ENCODE results near the gene PXYLP1.
"Not testable (repeated sequence)": the region's sequence is repeated elsewhere in the genome, so short reads cannot be mapped to it uniquely, and the experiment has no call there.

Gene PXYLP1, protein sequence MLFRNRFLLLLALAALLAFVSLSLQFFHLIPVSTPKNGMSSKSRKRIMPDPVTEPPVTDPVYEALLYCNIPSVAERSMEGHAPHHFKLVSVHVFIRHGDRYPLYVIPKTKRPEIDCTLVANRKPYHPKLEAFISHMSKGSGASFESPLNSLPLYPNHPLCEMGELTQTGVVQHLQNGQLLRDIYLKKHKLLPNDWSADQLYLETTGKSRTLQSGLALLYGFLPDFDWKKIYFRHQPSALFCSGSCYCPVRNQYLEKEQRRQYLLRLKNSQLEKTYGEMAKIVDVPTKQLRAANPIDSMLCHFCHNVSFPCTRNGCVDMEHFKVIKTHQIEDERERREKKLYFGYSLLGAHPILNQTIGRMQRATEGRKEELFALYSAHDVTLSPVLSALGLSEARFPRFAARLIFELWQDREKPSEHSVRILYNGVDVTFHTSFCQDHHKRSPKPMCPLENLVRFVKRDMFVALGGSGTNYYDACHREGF

GRCh38 chr3:141231101-141231951 lies at the start of gene PXYLP1:
Gene PXYLP1, plus strand, starts transcription at chr3:141231825. Its CDS starts 28,351 bp downstream, at chr3:141260176.
- peak; percentile 82 to 88 (median 84) for DNase-seq (ENCODE audit: low read depth in 3 of 3)

DNA sequence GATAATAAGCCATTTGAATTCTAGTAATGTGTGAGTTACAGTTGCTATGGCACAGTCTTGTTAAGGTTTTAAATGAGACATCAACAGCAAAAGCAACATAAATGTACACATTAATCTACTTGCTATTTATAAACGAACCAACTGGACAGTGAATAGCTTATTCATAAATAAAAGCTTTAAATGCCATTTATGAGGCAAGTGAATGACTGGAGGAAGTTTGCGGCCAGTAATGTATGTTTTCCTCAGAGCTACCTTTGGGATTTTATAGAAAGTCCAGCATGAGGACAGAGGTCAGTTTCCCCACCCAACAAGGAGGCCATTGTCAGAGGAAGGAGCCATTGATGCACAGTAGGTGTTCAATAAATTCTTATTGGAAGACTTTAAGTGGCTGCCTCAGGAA lies 48.0 kb upstream of the PXYLP1 start:
- no peak for DNase-seq (ENCODE audit: low read depth in 3 of 3)

DNA sequence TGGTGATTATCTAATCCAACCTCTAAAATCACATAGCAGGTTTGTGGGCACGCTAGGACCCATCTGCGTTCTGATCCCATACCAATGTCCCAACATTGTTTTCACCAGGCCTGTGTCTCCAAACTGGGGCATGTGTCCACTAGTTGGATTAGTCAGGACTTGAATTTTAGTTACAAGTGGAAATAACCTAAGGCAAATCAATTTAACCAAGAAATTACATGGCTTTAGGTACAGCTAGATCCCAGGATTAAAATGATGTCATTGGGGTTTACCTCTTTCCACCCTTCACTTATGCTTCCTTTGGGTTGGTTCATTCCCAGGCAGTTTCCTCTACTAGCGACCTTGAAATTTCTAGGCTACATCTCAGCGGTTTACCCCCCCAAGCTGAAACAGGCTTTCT lies 47.2 kb upstream of the PXYLP1 start:
- DNase-seq (ENCODE audit: low read depth in 3 of 3), result no peak

GRCh38 chr3:141191097-141191749 lies 40.4 kb upstream of the PXYLP1 start:
- no peak for DNase-seq (ENCODE audit: low read depth in 3 of 3)

GRCh38 chr3:141192345-141192744 lies 39.3 kb upstream of the PXYLP1 start:
- peak; percentile 92 to 97 (median 96) for DNase-seq (ENCODE audit: low read depth in 3 of 3)

GRCh38 chr3:141193066-141193830 lies 38.4 kb upstream of the PXYLP1 start:
- no peak for DNase-seq (ENCODE audit: low read depth in 3 of 3)

DNA sequence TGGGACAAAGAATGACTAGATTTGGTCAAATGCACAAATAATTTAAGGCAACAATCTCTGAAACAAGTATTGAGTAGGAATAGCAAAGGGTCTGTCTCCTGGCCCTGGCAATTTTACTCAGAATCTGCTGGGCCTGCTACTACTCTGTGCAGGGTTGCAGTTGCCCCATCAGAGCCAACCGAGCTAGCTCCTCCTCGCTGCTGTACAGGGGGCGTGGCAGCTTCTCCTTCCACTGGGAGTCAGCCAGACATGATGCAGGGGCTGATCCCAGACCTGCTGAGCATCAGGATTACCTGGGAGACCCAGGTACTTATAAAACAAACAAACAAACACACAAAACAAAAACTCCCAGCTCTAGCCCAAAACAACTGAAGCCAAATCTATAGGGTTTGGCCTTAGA lies 30.5 kb upstream of the PXYLP1 start:
- no peak for DNase-seq (ENCODE audit: low read depth in 3 of 3)

- DNase-seq (ENCODE audit: low read depth in 3 of 3), result no peak
Measured at GRCh38 chr3:141202682-141203081, 28.9 kb upstream of the PXYLP1 start.

DNA sequence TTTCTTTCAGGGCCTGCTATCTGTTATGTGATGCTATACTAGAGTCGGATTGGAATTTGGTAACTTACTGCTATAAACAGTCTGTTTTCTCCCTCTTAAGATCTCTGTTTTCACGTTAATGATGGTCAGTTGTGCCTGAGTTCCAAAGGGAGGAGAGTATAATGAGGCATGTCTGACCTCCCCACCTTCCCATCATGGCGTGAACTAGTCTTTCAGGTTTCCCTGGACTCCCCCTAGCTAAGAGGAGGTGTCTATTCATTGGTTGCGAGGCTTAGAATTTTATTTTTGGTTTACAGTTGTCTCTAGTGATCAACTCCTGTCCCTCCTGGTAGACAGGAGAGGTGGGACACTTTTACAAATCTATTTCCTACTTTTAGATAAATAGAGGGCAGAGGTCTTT lies 27.8 kb upstream of the PXYLP1 start:
- DNase-seq (ENCODE audit: low read depth in 3 of 3), result no peak

DNA sequence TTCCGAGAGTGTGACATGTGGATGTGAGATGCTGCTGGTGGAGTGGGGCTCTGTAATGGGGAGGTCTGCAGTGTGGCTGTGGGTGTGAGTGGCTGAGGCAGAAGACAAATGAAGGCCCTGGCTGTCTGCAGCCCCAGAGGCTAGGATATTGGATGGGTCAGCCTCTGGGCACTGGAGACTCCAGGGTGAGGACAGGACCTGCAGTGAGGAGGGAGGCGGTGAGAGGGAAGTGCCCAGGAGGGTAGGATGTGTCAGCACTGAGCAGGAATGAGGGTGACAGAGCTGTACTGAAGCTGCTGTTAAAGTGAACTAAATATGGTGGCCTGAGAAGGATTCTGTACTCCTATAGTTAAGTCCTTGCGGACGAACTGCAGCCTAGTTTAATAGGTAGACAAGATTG lies 27.3 kb upstream of the PXYLP1 start:
- no peak for DNase-seq (ENCODE audit: low read depth in 3 of 3)

DNA sequence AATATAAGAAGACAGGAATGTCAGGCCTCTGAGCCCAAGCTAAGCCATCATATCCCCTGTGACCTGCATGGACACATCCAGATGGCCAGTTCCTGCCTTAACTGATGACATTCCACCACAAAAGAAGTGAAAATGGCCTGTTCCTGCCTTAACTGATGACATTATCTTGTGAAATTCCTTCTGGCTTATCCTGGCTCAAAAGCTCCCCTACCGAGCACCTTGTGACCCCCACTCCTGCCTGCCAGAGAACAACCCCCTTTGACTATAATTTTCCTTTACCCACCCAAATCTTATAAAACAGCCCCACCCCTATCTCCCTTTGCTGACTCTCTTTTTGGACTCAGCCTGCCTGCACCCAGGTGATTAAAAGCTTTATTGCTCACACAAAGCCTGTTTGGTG lies 20.3 kb upstream of the PXYLP1 start:
- DNase-seq (ENCODE audit: low read depth in 3 of 3), result not testable (repeated sequence)

- DNase-seq (ENCODE audit: low read depth in 3 of 3), result no peak
Measured at GRCh38 chr3:141212101-141212500, 19.5 kb upstream of the PXYLP1 start.

DNA sequence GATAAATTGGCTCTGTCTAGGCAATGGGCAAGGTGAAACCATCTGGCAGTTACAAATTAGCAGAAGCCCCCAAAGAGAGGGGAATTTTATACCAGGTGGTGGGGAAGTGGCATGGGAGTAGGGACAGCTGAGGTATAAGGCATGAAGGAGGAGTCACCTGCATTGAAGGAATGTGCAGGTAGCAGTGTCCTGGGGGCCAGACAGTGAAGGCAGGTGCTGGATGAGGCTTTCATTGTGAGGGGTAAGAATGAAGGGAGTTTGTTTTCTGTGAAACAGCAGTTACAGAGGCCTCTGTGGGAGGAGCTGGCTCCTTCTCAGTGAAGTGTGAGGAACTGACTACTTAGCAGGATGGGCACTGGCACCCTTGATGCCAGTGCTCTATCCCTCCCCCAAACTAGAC lies 19.1 kb upstream of the PXYLP1 start:
- no peak for DNase-seq (ENCODE audit: low read depth in 3 of 3)

DNA sequence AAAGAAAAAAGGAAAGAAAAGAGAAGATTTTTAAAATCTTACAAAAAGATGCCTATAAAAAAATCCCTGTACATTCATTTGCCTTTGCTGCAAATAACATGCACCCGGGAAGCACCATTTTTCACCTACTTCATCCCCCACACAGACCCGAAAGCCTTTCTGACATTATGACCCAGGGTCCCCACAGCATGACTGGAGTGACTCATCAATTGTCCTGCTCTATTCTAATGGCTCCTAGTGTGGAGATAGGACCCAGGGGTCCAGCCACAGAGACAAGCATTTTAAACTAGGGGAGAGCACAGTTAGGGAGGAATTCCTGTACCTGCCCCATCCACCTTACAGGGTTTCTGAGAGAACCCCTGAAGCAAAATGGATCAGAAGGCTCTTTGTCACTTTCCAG lies 14.7 kb upstream of the PXYLP1 start:
- DNase-seq (ENCODE audit: low read depth in 3 of 3), result no peak

DNA sequence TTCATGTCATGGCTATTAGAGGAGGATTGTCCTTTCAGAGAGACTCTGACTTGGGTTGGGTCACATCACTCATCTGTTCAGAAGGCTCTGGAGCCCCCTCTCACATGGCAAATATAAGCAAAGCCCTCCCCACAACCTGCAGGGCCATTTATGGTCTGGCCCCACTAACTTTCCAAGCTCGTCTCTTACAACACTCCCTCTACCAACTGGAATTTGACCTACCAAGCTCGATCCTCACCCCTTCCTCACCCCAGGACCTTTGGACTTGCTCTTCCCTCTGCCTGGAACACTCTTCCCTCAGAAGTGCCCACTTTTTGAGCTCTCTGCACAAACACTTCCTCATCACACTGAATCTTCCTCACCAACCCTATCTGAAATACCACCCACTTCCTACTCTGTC lies 14.2 kb upstream of the PXYLP1 start:
- no peak for DNase-seq (ENCODE audit: low read depth in 3 of 3)

DNA sequence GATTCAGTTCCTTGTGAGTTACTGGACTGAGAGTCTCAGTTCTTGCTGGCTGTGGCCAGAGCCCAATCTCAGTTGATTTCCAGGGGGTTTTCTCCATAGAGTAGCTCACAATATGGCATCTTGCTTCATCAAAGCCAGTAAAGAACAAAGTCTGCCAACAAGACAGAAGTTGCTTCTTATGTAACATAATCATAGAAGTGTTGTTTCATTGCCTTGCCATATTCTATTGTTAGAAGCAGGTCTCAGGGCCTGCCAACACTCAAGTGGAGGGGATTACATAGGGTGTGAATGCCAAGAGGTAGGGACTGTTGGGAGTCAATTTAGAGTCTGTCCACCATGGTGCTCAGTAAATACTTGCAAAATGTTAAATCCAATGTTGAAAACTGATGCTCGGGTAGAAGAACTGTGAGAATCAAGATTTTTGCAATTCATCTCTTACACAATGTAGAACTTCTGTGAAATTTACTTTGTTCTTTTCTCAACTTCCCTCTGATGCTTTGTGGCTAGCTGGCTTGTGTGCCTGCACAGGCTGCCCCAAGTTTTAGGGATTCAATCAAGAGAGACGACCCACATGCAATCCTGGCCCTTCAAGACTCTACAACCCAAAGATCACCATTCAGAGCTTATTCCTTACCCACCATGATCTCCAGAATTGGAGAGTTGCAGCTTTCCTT lies 13.3 kb upstream of the PXYLP1 start:
- DNase-seq (ENCODE audit: low read depth in 3 of 3), result no peak

DNA sequence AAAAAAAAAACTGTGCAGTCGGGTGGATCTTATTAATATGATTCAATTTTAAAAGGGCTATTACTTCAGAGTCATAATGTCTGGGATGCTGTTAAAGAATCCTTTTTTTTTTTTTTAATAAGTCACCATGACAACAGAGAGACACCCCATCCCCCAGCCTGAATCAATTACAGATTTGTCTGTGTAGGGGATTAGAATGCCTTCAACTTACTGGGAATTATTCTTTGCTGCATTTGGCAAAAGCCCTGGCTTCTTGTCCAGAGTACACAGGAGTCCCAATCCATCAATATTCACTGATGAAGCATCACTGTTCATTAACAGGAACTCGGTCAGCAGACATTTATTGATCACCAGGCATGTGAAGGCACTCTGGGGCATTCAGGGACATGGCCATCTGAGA lies 12.7 kb upstream of the PXYLP1 start:
- no peak for DNase-seq (ENCODE audit: low read depth in 3 of 3)

GRCh38 chr3:141223673-141224166 lies 7.9 kb upstream of the PXYLP1 start:
- DNase-seq (ENCODE audit: low read depth in 3 of 3), result no peak

DNA sequence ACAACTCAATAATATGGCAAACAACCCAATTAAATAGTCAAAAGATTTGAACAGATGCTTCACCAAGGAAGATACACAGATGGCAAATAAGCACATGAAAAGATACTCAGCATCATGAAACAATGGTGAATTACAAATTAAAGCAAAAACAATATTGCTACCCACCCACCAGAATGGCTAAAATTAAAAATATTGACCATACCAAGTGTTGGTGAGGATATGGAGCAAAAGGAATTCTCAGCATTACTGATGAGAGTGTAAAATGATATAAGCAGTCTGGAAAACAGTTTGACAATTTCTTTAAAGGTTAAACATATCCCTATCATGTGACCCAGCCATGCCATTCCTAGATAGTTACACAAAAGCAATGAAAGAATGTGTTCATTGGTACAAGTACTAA lies 5.7 kb upstream of the PXYLP1 start:
- DNase-seq (ENCODE audit: low read depth in 3 of 3), result no peak

- DNase-seq (ENCODE audit: low read depth in 3 of 3), result no peak
Measured at GRCh38 chr3:141227216-141227615, 4.4 kb upstream of the PXYLP1 start.

- DNase-seq (ENCODE audit: low read depth in 3 of 3), result no peak
Measured at GRCh38 chr3:141227752-141228151, 3.9 kb upstream of the PXYLP1 start.
